HCEC 1CT (cell line): ENCODE measurements around the gene CERS6.
"Not testable (repeated sequence)": the region's sequence is repeated elsewhere in the genome, so short reads cannot be mapped to it uniquely, and the experiment has no call there.

Source experiments
- DNase-seq: peaks from one replicate; pipeline ENCODE4 v3.0.0-alpha.2; 2017

The CERS6 gene

GRCh38 chr2:168502852-168503251, 46.8 kb downstream of the CERS6 start:
- DNase-seq = not testable (repeated sequence)

DNA sequence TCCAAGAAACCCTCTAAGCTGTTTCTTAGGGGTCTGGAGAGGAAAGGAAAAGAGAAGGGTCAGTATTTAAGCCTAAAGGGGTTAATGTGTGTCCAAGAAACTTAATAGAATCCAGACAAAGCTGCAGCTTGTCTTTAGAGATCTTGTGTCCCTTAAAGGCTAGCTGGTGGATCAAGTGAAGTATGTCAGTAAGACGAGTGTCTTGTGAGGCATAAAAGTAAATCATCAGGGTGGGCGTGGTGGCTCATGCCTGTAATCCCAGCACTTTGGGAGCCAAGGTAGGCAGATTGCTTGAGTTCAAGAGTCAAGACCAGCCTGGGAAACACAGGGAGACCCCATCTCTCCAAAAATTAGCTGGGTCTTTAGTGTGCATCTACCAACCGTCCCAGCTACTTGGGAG, 47.8 kb downstream of the CERS6 start:
- DNase-seq = no peak

- DNase-seq = no peak
Observed at GRCh38 chr2:168504323-168504722, 48.3 kb downstream of the CERS6 start.

DNA sequence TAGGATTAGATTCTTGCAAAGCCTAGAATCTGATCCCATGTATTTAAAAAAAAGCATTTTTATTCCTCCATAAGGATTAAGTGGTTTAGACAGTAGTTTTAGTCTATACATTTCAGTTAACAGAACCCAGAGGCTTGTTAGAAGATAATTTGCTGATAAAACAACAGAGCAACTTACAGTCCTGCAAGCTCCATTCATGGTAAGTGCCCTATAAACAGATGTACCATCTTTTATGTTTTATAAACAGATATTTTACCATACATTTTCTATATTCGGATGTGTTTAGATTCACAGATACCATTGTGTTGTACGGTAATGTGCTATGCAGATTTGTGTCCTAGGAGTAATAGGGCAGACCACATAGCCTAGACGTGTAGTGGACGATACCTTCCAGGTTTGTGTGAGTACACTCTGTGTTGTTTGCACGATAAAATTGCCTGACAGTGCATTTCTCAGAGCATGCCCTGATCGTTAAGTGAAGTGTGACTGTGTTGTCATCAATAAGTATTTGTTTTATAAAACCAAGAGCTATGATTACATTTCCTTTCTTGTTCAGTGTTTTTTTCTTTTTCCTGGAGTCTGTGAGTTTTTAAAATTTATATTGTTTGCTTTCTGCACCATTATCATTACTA, 54.2 kb downstream of the CERS6 start:
- no peak for DNase-seq

DNA sequence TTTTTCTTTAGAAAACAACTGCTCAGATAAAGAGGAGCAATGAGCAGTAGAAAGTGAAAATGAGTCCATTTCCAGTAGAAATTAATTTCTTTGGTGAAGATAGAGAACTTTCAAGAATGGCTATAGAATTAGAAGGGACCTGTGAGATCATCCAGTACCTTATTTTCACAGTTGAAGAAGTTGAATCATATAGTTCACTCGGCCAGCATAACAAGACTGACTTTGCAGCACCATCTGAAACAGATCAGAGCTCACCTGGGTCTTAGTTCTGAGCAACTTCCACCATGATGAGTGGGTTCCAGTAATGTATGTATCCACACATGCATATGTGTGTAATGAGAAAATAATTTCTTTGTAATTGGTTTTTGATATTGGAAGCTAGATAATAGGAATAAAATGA, 58.6 kb downstream of the CERS6 start:
- no peak for DNase-seq

DNA sequence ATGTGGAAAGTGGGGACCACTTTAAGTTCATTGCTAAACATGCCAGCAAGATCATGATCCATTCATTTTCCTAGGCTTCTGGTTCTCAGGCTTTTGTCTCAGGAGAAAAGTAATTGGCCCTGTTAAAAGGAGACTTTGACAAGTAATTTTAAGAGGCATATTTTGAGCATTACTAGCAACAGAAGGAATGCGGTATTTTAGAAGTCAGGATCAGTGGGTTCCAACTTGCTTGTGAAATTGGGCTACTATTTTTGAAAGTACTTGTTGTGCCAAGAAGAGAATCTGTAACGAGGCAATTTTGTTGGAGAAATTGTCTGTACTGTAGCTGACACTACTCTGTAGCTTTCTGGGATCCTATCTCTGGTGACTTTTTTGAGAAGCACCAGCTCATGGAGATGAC, 59.4 kb downstream of the CERS6 start:
- peak; percentile 87 for DNase-seq

- peak; percentile 54 for DNase-seq
Observed at GRCh38 chr2:168517816-168518215, 61.7 kb downstream of the CERS6 start.

- DNase-seq = peak; percentile 57
Observed at GRCh38 chr2:168518555-168519066, 62.5 kb downstream of the CERS6 start.

DNA sequence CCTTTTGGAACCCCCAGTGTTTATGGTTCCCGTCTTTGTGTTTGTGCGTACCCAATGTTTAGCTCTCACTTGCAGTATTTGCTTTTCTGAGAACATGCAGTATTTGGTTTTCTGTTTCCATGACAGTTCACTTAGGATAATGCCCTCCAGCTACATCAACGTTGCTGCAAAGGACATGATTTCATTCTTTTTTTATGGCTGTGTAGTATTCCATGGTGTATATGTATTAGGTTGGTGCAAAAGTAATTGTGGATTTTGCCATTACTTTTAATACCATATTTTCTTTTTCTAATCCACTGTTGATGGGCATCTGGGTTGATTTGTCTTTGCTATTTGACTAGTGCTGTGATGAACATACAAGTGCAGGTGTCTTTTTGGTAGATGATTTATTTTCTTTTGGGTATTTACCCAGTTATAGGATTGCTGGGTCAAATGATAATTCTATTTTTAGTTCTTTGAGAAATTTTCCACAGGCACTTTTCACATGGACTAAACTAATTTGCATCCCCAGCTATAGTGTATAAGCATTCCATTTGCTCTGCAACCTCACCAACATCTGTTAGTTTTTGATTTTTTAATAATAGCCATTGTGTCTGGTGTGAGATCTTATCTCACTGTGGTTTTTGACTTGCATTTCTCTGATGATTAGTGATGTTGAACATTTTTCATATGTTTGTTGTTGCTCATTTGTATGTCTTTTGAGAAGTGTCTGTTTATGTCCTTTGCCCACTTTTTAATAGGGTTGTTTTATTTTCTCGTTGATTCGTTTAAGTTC, 63.6 kb downstream of the CERS6 start:
- no peak for DNase-seq

GRCh38 chr2:168521053-168521741, 65.1 kb downstream of the CERS6 start:
- no peak for DNase-seq

GRCh38 chr2:168522446-168522845, 66.4 kb downstream of the CERS6 start:
- no peak for DNase-seq

DNA sequence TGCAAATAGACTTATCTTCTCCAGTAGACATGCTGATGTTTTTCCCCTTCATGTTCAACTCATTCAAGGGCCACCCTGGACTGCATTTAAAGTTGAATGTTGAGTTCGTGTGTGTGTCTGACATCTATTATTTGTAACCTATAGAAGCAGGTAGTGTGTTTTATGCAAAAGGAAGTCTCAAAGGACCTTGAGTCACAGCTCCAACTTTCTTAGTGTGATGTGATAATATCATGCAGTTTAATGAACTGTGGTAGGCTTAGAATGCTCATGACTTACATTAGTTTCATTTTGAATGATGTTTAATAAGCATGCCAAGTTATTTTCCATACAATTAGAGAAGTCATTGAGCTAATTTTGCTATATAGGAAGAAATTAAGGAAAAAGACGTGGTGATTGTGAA, 67.9 kb downstream of the CERS6 start:
- DNase-seq = no peak

DNA sequence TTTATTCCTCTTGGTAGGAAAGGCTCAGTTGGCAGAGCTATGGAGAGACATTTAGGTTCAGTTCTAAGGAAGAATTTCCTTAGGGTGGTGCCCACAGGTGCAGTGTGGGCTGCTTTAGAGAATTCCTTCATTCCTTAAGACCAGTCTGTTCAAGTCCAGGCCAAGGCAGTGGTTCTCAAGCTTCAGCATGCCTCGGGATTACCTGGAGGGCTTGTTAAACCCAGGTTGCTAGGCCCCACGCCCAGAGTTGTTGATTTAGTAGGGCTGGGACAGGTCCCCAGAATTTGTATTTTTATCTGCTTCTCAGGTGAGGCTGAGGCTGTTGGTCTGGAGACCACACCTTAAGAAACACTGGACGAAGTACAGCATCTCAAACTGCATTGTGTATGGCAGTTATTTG, 68.9 kb downstream of the CERS6 start:
- DNase-seq = no peak

- no peak for DNase-seq
Observed at GRCh38 chr2:168525716-168526446, 69.8 kb downstream of the CERS6 start.

DNA sequence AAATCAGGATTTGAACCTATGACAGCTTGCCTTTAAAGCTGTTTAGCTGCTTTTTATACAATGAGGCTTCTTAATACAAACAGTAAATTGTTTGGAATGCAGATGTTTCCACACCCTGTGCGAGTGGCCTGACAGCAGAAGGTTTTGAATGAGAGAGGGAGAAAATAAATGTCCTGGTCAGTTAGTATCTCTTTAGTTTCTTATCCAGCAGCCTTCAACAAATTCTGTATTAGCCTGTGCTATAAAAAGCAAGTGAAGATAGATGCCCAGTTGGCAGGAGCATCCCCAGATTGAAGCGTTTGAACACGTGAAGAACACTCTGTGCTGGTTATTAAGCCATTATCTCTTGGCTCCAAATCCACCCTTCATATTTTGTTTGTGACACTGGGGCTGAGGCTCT, 70.6 kb downstream of the CERS6 start:
- DNase-seq = peak; percentile 37

DNA sequence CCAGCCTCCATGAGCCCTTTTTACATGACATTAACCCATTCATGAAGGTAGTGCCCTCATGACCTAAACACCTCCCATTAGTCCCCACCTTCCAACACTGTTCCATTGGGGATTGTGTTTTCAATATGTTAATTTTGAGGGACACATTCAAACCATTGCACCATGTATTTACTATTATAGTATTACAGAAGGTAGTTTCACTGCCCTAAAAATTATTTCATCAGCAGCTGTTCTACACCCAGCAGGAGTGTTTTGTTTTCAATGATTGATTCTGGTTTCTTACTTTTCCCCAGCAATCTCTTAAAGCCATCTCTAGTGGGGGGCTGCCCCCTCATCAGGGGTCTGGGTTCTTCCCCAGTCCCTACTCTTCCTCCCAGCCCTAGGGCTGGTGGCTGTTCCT, 71.9 kb downstream of the CERS6 start:
- no peak for DNase-seq

- DNase-seq = peak; percentile 50
Observed at GRCh38 chr2:168528469-168528868, 72.4 kb downstream of the CERS6 start.

- DNase-seq = peak; percentile 41
Observed at GRCh38 chr2:168529054-168529833, 73.2 kb downstream of the CERS6 start.

- peak; percentile 14 for DNase-seq
Observed at GRCh38 chr2:168529900-168530561, 74.0 kb downstream of the CERS6 start.

- peak; percentile 64 for DNase-seq
Observed at GRCh38 chr2:168530982-168531622, 75.0 kb downstream of the CERS6 start.

DNA sequence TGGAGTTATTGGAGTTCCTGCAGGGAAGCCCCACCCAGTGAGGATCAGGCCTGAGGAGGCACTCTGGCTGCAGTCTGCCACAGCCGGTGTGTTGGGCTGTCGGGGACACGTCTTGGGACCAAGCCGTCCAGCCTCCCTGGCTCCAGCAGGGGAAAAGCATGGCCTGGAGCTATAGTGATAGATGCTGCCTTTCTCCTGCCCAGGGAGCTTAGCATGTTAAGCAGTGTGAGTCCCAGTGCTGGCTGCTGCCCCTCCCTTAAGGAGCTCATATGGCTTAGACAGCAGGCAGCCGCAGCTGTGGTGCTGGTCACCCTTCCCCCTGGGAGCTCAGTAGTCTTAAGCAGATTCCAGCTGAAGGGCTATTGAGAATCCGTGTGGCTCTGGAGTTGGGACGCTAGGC, 78.9 kb downstream of the CERS6 start:
- no peak for DNase-seq
